Subcutaneous abdominal adipose tissue (tissue), 5 donors: Measurements from ENCODE around the gene DUSP18.
"Not testable (repeated sequence)": the region's sequence is repeated elsewhere in the genome, so short reads cannot be mapped to it uniquely, and the experiment has no call there.

Experiments used
- H3K27ac ChIP-seq: one replicate; pipeline ENCODE4 v1.7.0; 2013; ENCODE audit warnings: low read depth, mild to moderate bottlenecking, inconsistent platforms, low read length, moderate library complexity
- H3K27me3 ChIP-seq, 5 donors: one replicate each; pipeline ENCODE4 v1.7.0; 2013; ENCODE audit warnings: low read length in 5 of 5, inconsistent platforms in 1 of 5; ENCODE audit not compliant: control insufficient read depth in 5 of 5, insufficient read depth in 4 of 5
- H3K36me3 ChIP-seq, 5 donors: one replicate each; pipeline ENCODE4 v1.7.0; 2013; ENCODE audit warnings: low read length in 5 of 5; ENCODE audit not compliant: control insufficient read depth in 5 of 5, insufficient read depth in 5 of 5
- H3K4me1 ChIP-seq, 5 donors: one replicate each; pipeline ENCODE4 v1.7.0; 2013; ENCODE audit warnings: low read length in 5 of 5, mild to moderate bottlenecking in 3 of 5, moderate library complexity in 1 of 5; ENCODE audit not compliant: control insufficient read depth in 5 of 5, insufficient read depth in 5 of 5
- H3K4me3 ChIP-seq, 5 donors: one replicate each; pipeline ENCODE4 v1.7.0; 2013; ENCODE audit warnings: low read length in 5 of 5, low read depth in 1 of 5
- H3K9ac ChIP-seq, 5 donors: one replicate each; pipeline ENCODE4 v1.7.0; 2013; ENCODE audit warnings: low read length in 5 of 5, mild to moderate bottlenecking in 4 of 5, moderate library complexity in 3 of 5
- H3K9me3 ChIP-seq, 5 donors: one replicate each; pipeline ENCODE4 v1.7.0; 2013; ENCODE audit warnings: low read length in 5 of 5; ENCODE audit not compliant: control insufficient read depth in 5 of 5
- donor health status: healthy.
- donor health status: healthy.
- donor health status: healthy.
- donor health status: healthy.
- donor health status: healthy.

The DUSP18 gene

GRCh38 chr22:30667494-30668385 lies at the start of gene DUSP18:
Gene DUSP18, minus strand, starts transcription at chr22:30667875. Its CDS starts 3,872 bp downstream, at chr22:30664003.
- Histone ChIP-seq H3K4me3 (peak within 1 kb of the TSS; percentile 88 to 96 (median 91)), H3K9me3 (no peaks in the 10 kb centered on the region), H3K9ac (peak within 1 kb of the TSS; percentile 52 to 87 (median 73)), H3K36me3 (peaks cover 0 to 17% (median 16%) of the 10 kb centered on the region in 5 donors), H3K27me3 (no peaks in the 10 kb centered on the region), H3K4me1 (peaks cover 2 to 24% (median 18%) of the 10 kb centered on the region in 5 donors), H3K27ac (peak within 1 kb of the TSS; percentile 46)

GRCh38 chr22:30714062-30714461 lies 46.4 kb upstream of the DUSP18 start:
- Histone ChIP-seq H3K27me3 (no peaks in the 10 kb centered on the region), H3K27ac (no peak overlapping the region), H3K36me3 (no peaks in the 10 kb centered on the region), H3K4me1 (peaks cover 0 to 3% (median 0%) of the 10 kb centered on the region in 5 donors), H3K4me3 (no peak overlapping the region), H3K9me3 (no peaks in the 10 kb centered on the region), H3K9ac (no peak overlapping the region)

- Histone ChIP-seq H3K9me3 (no peaks in the 10 kb centered on the region), H3K36me3 (no peaks in the 10 kb centered on the region), H3K27me3 (no peaks in the 10 kb centered on the region), H3K4me1 (no peaks in the 10 kb centered on the region), H3K9ac (no peak overlapping the region), H3K27ac (no peak overlapping the region), H3K4me3 (no peak overlapping the region)
These were observed 44.4 kb upstream of the DUSP18 start for GRCh38 chr22:30712094-30712493.

GRCh38 chr22:30709980-30710379 lies 42.3 kb upstream of the DUSP18 start:
- not testable (repeated sequence) for H3K4me3 ChIP-seq, H3K9ac ChIP-seq, H3K27ac ChIP-seq

GRCh38 chr22:30705710-30706651 lies 38.3 kb upstream of the DUSP18 start:
- Histone ChIP-seq H3K9ac (no peak overlapping the region), H3K27ac (no peak overlapping the region), H3K9me3 (no peaks in the 10 kb centered on the region), H3K4me1 (no peaks in the 10 kb centered on the region), H3K36me3 (no peaks in the 10 kb centered on the region), H3K27me3 (peaks cover 0 to 2% (median 0%) of the 10 kb centered on the region in 5 donors), H3K4me3 (no peak overlapping the region)

More at GRCh38 chr22:30709980-30710379, 42.3 kb upstream of the DUSP18 start:
- H3K9me3 ChIP-seq, H3K36me3 ChIP-seq, H3K4me1 ChIP-seq, H3K27me3 ChIP-seq: not testable (repeated sequence)

- Histone ChIP-seq H3K9me3 (no peaks in the 10 kb centered on the region), H3K4me3 (no peak overlapping the region), H3K9ac (no peak overlapping the region), H3K4me1 (no peaks in the 10 kb centered on the region), H3K36me3 (no peaks in the 10 kb centered on the region), H3K27me3 (peaks cover 0 to 2% (median 0%) of the 10 kb centered on the region in 5 donors), H3K27ac (no peak overlapping the region)
These were observed 37.3 kb upstream of the DUSP18 start for GRCh38 chr22:30704978-30705377.

GRCh38 chr22:30702856-30703255 lies 35.2 kb upstream of the DUSP18 start:
- H3K4me3 ChIP-seq, result no peak overlapping the region
- H3K27me3 ChIP-seq, result peaks cover 0 to 2% (median 0%) of the 10 kb centered on the region in 5 donors
- no peak overlapping the region for H3K27ac ChIP-seq
- H3K36me3 ChIP-seq, result no peaks in the 10 kb centered on the region
- H3K9me3 ChIP-seq, result no peaks in the 10 kb centered on the region
- H3K4me1 ChIP-seq, result peaks cover 0 to 10% (median 4%) of the 10 kb centered on the region in 5 donors
- no peak overlapping the region for H3K9ac ChIP-seq

- no peaks in the 10 kb centered on the region for H3K36me3 ChIP-seq
- no peaks in the 10 kb centered on the region for H3K9me3 ChIP-seq
These were observed 34.2 kb upstream of the DUSP18 start for GRCh38 chr22:30701872-30702271.

GRCh38 chr22:30697975-30698374 lies 30.3 kb upstream of the DUSP18 start:
- H3K4me1 ChIP-seq, result peaks cover 0 to 23% (median 16%) of the 10 kb centered on the region in 5 donors
- no peaks in the 10 kb centered on the region for H3K9me3 ChIP-seq
- peaks cover 0 to 7% (median 4%) of the 10 kb centered on the region in 5 donors for H3K27me3 ChIP-seq
- H3K36me3 ChIP-seq, result no peaks in the 10 kb centered on the region
- H3K9ac ChIP-seq, result no peak overlapping the region
- no peak overlapping the region for H3K27ac ChIP-seq
- no peak overlapping the region for H3K4me3 ChIP-seq

More at GRCh38 chr22:30701872-30702271, 34.2 kb upstream of the DUSP18 start:
- peaks cover 0 to 2% (median 0%) of the 10 kb centered on the region in 5 donors for H3K27me3 ChIP-seq
- no peak overlapping the region for H3K4me3 ChIP-seq
- H3K4me1 ChIP-seq, result peaks cover 0 to 10% (median 4%) of the 10 kb centered on the region in 5 donors
- H3K9ac ChIP-seq, result no peak overlapping the region
- no peak overlapping the region for H3K27ac ChIP-seq
